Activated CD4-positive, CD25-positive, alpha-beta regulatory T cell treated with anti-CD3 and anti-CD28 coated beads, Interleukin-2, amount 50 U/mL, for 24 hours (primary cell): ENCODE measurements around the gene APEH.
A peak's percentile ranks its signal among the peaks of the same experiment; 100 is the strongest.
"Not testable (repeated sequence)": the region's sequence is repeated elsewhere in the genome, so short reads cannot be mapped to it uniquely, and the experiment has no call there.

ENCODE experiments used
- ATAC-seq, 2 donors: fragments of 150-1000 bp; cut with Tn5 transposase; one replicate each; pipeline ENCODE4 v1.10.0; 2021; ENCODE audit warnings: mild to moderate bottlenecking in 1 of 2, moderate library complexity in 1 of 2

Gene APEH

DNA sequence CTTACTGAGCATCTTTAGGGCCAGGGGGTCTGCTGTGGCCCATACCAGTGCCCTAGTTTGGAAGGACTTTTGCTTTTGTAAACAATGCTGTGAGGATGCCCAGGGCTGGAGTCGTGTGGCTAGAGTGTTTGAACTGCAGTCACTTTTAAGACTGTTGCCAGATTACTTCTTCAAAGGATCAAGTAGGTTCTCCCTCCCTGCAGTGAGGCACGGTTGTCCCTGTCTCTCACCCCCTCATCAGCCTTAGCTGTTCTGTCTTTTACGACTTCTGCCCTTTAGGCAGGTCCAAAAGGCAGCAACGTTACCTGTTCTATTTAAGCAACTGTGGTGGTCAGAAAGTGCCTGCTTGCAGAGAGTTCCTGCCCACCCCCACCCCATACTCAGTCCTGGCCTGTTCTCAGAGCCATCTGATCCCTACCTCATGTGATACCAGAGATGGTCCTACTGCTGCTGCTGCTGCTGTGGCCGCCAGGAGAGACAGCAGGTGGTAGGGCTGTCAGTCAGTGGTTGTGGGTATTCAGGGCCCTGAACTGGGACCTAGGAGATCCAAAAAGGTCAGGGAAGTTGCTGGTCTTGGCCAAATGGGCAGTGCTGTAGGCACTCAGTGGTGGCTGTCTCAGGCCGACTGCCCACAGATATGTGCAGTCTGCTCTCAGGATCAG lies 20.4 kb downstream of the APEH start:
- not testable (repeated sequence) for ATAC-seq

DNA sequence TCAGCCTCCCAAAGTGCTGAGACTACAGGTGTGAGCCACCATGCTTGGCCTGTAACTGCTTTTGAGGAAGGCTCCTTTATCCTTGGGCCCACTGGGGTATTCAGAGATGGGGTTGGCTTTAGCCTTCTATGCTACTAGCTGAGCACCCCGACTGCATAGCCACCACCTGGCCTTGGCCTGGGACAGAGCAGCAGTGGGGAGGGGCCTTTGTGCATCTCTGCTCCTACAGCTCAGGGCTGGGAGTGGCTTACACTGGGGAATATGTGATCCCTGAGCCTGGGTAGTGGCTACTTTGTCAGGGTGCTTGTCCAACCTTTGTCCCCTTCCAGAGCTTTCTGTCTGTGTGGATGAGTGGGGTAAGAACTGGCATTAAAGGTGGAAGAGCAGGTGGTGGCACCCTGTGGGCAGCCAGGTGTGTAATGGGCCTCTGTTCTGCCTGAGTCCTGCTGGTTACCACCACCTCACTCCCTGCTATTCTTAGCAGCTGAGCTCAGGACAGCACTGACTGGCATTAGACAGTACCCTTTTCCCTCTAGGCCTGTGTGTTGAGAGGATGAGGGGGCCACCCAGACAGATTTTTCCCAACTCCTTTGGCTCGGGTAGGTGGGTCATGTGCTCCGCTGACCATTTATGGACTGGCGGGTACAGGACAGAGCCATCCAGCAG lies 21.3 kb downstream of the APEH start:
- not testable (repeated sequence) for ATAC-seq

DNA sequence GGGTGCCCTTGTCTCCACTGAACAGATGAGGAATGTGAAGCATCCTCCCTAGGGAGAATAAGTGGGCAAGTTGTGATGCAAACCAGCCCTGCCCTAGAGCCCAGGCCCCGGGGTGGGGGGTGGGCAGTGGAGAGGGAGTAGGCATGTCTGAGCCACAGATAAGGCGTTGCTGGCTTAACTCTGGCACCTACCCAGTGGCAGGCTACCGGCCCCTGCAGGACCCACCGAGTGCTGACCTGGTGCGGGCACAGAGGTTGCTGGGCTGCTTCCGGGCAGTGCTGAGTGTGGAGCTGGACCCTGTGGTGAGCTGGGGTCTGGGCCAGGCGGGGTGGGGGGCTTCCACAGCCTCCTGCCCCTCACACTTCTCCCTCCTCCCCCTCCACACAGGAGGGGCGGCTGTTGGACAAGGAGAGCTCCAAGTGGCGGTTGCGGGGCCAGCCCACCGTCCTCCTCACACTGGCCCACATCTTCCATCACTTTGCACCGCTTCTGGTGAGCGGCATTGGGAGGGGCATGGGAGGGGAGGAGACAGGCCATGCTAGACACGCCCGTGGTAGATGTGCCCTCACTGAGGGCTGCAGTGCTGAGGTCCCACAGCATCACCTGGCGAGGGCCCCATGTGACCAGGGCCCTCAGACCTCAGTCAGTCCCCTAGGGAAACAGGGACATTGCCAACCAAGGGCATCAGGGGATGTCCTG lies 25.3 kb downstream of the APEH start:
- no peak for ATAC-seq

DNA sequence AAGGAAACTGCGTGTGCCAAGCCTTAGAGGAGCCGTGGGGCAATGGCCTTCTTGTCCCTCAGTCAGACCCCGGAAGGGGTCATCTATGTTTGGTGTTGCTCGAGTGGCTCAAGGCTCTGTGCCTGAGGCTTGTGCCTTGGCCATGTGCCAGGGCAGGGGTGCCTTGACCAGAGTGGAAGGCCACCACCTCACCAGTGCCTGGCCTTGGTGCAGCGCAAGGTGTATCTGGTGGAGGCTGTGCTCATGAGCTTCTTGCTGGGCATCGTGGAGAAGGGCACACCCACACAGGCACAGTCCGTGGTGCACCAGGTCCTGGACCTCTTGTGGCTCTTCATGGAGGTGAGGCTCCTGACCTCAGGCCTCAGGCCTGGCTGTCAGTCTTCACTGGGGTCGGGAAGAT lies 25.9 kb downstream of the APEH start:
- no peak for ATAC-seq

DNA sequence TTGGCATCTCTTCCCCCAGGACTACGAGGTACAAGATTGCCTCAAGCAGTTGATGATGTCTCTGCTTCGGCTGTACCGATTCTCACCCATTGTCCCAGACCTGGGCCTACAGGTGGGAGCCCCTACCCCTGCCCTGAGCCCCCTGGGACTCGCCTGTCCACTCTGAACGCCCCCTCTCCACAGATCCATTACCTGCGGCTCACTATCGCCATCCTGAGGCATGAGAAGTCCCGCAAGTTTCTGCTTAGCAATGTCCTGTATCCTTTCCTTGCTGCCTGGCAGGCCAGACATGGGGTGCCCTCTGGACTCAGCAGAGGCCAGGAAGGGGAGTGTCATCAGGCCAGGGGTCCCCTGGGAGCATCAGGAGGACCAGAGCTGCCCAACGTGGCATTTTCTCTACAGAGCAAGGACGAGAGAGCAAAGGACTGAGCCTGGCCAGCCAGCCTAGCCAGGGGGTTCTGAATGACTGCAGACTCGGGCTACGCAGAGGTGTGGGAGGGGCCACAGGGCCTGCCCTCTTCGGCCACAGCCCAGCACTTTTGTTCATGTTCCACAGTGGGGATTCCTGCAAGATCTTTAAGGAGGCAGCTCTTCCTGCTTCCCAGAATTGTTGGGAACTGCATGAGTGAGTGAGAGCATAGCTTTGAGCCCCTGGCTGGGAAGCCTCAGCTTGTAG lies 26.4 kb downstream of the APEH start:
- ATAC-seq: no peak

DNA sequence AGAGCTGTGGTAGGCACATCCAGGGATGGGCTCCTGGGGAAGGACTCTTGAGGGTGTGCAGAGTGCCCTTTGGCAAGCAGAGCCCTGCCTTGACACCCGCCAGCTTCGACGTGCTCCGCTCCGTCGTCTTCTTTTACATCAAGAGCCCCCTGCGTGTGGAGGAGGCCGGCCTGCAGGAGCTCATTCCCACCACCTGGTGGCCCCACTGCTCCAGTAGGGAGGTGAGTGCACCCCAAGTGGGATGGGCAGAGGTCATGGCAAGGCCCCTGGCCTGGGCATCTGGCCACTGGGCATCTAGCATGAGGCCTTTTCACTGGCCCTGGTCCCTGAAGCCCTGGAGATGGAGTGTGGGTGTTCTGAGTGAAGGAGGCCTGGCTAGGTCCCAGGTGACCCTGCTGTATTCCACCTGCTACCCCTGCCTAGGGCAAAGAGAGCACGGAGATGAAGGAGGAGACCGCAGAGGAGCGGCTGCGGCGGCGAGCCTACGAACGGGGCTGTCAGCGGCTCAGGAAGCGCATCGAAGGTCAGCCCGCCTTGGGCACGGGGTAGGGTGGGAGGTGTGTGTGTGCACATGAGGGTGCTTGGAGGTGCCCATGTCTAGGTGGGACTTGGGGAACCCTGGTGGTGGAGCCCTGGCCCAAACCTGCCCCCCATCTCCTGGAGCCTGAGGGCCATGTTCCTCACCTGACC lies 27.4 kb downstream of the APEH start:
- ATAC-seq: no peak

DNA sequence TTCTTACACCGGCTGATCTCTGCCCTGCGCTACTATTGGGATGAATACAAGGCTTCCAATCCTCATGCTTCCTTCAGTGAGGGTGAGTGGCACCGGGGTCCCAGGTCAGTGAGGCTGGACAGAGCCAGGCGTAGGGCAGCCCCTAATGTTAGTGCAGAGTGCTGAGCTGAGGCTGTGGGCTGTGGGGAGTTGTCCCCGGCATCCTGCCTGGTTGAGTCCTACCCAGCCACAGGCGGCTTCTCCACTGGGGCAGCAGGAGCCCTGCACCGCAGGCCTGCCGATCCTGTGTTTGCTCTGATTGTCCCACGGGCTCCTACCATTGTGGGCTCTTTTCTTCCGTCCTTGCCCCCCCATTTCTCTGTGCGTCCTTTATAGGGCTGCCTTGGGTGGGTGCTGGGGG lies 28.5 kb downstream of the APEH start:
- no peak for ATAC-seq

DNA sequence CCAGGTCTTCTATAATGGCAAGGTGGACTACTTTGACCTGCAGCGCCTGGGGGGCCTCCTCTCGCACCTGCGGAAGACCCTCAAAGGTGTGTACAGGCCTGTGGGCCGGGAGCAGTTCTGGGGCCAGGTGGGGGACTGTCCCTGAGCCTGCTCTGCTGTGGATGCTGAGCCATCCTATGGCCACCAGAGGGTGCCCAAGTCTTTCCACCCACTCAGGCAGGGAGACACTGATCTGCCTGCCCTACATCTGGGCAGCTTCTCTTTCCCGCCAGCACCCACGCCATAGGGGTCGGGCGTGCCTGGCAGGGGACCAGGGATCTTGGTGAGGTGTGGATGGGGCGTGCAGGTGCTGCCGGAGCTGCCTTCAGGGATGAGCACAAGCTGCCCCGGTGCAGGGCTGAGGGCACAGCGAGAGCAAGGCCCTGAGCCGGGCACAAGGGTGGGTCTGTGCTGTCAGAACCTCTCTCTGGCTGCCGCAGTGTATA lies 29.3 kb downstream of the APEH start:
- peak; percentile 93 to 98 for ATAC-seq

DNA sequence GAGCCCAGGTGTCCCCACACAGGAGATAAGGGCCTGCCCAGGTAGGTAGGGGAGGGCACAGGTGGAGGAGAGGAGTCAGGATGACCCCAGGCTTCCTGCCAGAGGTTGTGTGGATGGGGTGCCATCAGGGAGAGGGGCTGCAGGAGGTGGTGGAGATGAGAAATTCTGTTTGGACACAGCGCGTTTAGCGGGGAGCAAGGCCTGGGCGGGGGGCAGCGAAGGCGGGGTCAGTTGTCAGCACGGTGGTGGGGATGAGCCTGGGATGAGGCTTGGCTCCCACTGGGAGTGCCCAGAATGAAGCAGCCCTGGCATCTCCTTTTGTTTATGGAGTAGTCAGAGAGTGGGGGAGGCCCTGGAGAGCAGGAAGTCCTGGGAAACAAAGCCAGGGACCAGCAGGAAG lies 29.8 kb downstream of the APEH start:
- ATAC-seq: no peak

DNA sequence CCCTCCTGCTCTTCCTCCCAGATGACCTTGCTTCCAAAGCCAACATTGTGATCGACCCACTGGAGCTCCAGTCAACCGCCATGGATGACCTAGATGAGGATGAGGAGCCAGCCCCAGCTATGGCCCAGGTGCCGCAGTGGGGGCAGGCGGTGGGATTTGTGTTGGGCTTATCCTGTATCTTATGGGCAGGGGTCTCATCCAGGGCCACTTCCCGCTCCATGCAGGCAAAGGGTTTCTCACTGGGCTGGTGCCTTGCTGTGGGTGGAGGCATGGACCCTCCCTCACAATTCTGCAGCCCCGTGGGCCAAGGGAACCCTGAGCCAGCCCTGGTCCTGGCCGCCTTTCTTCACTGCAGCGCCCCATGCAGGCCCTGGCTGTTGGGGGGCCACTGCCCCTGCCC lies 30.5 kb downstream of the APEH start:
- ATAC-seq: no peak

DNA sequence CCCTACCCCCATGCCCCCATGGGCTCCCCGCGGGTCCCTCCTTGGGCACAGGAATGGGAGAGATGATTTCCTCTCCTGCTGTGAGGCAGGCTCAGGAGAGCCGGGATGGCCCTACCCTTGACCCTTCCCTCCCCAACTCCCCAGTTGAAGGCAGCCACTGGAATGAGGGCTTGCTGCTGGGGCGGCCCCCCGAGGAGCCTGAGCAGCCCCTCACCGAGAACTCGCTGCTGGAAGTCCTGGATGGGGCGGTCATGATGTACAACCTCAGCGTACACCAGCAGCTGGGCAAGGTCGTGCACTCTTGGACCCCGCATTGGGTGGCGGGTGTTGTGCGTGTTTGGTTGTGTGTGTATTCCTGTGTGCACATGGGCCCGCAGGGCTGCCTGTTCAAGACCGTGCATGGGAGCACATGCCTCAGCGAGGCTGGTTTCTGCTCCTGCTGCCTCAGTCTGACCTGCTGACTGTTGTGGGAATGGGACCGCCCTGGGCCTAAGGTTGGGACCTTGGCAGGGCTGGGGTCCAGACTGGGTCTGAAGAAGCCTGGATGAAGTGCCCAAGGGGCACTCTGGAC lies 31.3 kb downstream of the APEH start:
- ATAC-seq: no peak

DNA sequence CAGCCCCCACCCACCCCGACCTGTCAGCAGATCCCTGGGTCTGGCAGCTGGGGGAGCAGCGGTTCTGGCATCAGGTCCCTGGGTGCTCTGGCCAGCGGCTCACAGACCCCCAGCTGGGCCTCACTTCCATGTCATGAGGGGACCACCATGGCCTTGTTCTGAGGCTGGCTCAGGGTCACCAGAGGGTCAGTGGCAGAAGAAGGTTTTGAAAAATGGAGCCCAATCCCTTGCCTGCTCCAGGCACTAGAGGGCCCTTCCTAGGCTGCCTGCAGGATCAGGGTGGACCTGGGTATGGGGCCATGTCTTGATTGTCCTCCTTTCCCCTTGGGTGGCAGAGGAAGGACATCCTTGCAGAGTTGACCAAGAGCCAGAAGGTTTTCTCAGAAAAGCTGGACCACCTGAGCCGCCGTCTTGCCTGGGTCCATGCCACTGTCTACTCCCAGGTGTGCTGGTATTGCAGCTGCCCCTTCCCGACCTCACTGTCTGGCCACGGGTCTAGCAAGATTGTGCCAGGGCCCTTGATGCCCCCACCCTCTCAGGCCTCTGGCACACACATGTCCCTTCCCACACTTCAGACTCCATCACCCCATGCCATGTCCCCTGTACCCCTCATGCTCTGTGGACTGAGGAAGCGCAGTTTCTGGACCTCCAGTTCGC lies 32.4 kb downstream of the APEH start:
- no peak for ATAC-seq

DNA sequence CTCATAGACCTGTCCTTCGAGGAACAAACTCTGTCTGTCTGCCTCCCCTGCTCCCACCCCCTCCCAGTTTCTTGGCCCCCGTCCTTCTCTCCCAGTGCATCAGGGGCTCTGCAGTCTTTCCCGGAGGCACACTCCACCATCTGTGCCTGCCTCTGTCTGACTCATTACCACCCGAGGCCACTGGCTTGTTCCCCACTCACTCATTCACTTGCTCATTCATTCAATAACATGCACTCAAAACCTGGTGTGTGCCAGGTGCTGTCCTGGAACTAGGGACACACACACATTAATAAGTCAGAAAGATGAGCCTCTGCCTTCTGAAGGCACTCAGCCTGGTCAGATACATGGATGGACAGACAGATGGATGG lies 32.9 kb downstream of the APEH start:
- no peak for ATAC-seq

DNA sequence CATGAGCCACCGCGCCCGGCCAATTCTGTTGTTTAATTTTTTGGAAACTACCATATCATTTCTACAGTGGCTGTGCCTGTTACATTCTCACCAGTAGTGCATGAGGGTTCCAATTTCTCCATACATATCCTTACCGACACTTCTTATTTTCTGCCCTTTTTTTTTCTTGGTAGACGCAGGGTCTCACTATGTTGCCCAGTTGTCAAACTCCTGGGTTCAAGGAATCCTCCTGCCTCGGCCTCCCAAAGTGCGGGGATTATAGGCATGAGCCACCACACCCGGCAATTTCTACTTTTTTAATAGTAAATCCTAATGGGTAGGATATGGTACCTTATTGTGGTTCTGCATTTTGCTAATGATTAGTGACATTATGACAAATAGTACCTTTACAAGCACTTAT lies 35.7 kb downstream of the APEH start:
- no peak for ATAC-seq

DNA sequence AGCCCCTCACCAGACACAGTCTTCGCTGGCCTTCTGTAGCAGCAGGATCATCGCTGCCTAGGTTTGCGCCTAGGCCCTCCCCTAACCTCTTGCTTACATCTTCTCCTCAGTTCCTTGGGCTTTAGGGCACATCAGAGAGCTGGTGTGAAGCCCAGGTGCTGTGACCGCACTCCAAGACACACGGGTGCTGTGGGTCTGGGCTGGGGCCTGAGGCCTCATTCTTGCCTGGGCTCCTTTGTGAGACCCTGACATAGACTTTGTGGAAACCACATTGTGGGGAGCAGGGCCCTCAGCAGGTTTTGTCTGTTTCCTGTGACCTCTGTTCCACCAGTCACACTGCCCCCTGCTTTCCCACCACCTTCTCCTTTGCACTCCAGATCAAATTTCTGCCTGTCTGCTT lies 37.3 kb downstream of the APEH start:
- ATAC-seq: no peak

DNA sequence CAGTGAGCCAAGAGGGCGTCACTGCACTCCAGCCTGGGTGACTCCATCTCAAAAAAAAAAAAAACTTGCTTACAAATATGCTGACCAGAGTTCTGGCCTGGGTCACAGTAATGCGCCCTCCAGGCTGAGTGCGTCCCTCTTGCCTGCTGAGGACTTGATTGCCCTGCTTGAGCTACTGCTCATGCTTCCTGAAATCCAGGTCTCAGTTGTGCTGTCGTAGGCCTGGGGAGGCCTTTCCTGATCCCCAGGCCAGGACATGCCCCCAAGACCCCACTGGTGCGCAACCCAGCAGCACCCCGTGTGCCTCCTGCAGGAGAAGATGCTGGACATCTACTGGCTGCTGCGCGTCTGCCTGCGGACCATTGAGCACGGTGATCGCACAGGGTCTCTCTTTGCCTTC lies 38.0 kb downstream of the APEH start:
- no peak for ATAC-seq

DNA sequence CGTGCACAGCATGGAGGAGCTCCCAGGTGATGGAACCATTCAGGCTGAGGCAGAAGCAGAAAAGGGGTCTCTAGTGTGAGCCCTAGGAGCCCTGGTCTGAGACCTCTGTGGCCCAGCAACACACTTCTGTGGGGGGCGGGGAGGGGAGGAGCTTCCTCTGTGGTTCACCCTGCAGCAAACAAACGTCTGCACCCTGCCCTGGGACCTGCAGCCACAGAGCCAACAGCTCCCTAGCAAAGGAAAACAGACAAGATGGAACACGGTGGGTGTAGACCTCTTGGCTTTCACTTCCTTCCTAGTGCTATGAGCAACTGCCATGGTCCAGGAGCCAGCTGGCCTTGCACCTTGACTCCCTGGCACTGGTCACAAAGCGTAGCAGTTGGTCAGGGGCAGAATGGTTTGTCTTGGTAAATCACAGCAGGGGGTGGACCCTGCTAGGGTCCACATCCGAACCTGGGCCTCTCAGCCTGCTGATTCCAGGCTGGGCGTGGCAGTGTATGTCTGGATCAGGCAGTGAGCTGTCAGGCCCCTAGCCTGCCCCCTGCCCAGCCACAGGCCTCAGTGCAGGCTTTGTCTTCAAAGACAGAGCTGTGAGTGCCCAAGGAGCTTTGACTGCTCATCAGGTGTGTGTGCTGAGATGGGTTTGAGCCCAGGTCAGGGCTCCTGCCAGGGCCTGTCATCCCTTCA lies 38.6 kb downstream of the APEH start:
- ATAC-seq: no peak

DNA sequence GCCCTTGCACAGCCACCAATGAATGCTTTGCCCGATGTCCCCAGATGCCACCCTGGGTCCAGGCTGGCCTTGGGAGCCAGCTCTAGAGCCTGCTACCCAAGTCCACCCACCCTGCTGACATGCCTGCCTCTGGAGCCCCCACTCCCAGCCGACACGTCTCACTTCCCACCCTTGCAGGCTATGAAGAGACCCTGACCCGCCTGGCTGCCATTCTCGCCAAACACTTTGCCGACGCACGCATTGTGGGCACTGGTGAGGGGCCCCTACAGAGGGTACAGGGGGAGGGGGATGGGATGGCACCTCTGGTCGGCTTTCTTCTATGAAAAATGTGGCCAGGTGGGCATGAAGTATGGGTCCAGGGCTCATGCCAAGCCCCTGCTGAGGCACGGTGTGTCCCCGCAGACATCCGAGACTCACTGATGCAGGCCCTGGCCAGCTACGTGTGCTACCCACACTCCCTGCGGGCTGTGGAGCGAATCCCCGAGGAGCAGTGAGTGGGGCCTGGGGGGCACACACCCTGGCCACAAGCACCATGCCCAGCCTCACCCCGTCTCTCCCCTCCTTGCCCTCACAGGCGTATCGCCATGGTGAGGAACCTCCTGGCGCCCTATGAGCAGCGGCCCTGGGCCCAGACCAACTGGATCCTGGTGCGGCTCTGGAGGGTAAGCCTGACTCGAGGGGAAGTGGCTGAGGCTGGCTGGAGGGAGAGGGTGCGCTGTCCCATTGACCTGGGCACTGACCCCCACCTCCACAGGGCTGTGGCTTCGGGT lies 39.4 kb downstream of the APEH start:
- no peak for ATAC-seq

DNA sequence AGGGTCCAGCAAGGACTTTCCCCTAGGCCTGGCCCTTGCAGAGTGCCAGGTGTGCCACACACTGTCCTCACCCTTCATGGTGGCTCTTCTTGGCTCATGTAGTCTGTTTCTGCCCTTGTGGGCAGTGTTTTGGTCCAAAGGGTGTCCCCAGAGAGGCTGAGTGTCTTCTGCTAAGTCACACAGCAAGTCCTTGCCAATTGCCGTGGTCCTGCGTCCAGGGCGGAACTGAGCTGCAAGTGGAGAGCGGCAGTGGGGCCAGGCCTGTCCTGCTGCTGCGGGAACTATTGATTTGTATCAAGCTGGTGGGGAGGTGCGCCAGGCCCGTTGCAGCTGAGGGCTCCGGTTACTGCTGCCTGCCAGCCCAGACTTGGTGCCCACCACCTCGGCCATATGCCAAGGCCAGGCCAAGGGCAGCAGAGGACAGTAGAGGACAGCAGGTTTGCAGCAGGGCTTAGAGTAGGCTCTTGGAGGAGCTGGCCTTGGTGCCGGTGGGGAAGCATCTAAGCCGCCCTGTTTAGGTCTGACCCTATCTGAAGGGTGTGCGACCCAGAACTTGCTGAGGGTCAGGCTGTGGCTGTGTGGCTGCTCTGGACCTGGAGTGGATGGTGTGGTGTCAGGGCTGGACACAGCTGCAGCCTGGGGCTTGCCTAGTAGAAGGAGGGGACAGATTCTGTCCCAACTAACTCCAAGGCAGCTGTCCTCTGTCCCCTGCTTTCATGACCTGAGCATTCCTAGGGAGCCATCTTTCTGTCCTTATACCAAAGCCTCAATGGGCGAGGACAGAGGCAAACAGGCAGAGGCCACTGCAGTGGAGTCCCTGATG lies 40.8 kb downstream of the APEH start:
- ATAC-seq: no peak
